ENCODE data around the gene AFF4. TPM values are rescaled to one million over a fixed set of nuclear protein-coding genes. Genes with fewer than 3 reads are reported as not detected.
A peak's percentile ranks its signal among the peaks of the same experiment; 100 is the strongest.

AFF4 gene
- total RNA-seq, 1 experiment from 2014 or later = 38.6 TPM

GRCh38 chr5:132883261-132883834 is 80.1 kb downstream of the AFF4 start:
- BruUV-seq (replicated peaks) = no TSS peak
- H3K9ac ChIP-seq (ENCODE audit: low read length) = no peak overlapping the region
- intact Hi-C loops (cut with micrococcal nuclease) = loop anchor here (1.0 kb wide), 2 partner anchors 53 to 497 kb away; partner anchors contain the start of gene SHROOM1
- CTCF ChIA-PET = interaction anchor here (0.6 to 2.2 kb wide), 13 partner anchors 8 to 378 kb away, joined by 3 to 10 read pairs (median 4); partner anchors contain the start of gene LEAP2
- H3K9me3 ChIP-seq (ENCODE audit: control insufficient read depth in 1 of 2, insufficient read depth in 1 of 2, low read depth in 1 of 2, low read length in 2 of 2) = no peaks in the 10 kb centered on the region
- peaks cover 13 to 67% of the 10 kb centered on the region in 2 experiments for H3K36me3 ChIP-seq (ENCODE audit: control insufficient read depth in 1 of 2, insufficient read depth in 2 of 2, low read length in 2 of 2)
- no peaks in the 10 kb centered on the region for H3K4me1 ChIP-seq (ENCODE audit: control insufficient read depth in 1 of 2, insufficient read depth in 2 of 2, low read length in 2 of 2)
- no peak overlapping the region for H3K4me2 ChIP-seq (ENCODE audit: low read length)
- DNase-seq (ENCODE audit: low read depth, low spot score) (peak; percentile 52), ATAC-seq (peak; percentile 98)
- no peaks in the 10 kb centered on the region for H3K9me2 ChIP-seq (ENCODE audit: insufficient read depth)
- H3K4me3 ChIP-seq (replicated peaks in 1 of 2; ENCODE audit: low read depth in 1 of 2, low read length in 2 of 2) = no peak overlapping the region
- H3K27ac ChIP-seq (ENCODE audit: low read depth, low read length) = no peak overlapping the region
- POLR2A ChIA-PET = no interaction called here
- H2AFZ ChIP-seq (ENCODE audit: low read depth, low read length, poor library complexity, severe bottlenecking) = no peak overlapping the region
- TF ChIP-seq SIN3A (IDR thresholded peaks at IDR 0.05; ENCODE audit: low read depth) = no peak
- peak; percentile 67 for TF ChIP-seq RAD21 (IDR thresholded peaks at IDR 0.05; ENCODE audit: low read depth)
- TF ChIP-seq ZNF274 (IDR thresholded peaks at IDR 0.05; ENCODE audit: low read depth, low read length) = no peak
- no peak for TF ChIP-seq EZH2 (IDR thresholded peaks at IDR 0.05)
- TF ChIP-seq SP1 (IDR thresholded peaks at IDR 0.05; ENCODE audit: low read depth) = 0 out of 2 replicates have a peak, but pooled peaks have one; percentile 4
- no peak for TF ChIP-seq MAX (IDR thresholded peaks at IDR 0.05)
- TF ChIP-seq CTCF (IDR thresholded peaks at IDR 0.05 in 2 of 3, conservative IDR thresholded peaks at IDR 0.05 in 1 of 3; ENCODE audit: borderline replicate concordance in 1 of 3, insufficient read depth in 1 of 3, low read depth in 2 of 3, low read length in 2 of 3) = peak; percentile 67 to 78 (median 71); a peak in 5 of 6 replicates
- RAD21 ChIA-PET (ENCODE audit: low non-redundant PET in 1 of 2, low total read pairs in 2 of 2, uncharacterized antibody in 2 of 2, unreplicated experiment in 2 of 2) = interaction anchor here in 1 of 2 experiments (0.6 to 1.2 kb wide), 2 partner anchors 128 to 166 kb away, joined by 3 read pairs; no protein-coding TSS in a partner anchor
- no peaks in the 10 kb centered on the region for H3K79me2 ChIP-seq (ENCODE audit: insufficient read depth, low read length)
- no peaks in the 10 kb centered on the region for H4K20me1 ChIP-seq (ENCODE audit: insufficient read depth)
- no peaks in the 10 kb centered on the region for H3K27me3 ChIP-seq (ENCODE audit: insufficient read depth, low read length)
